Testis (tissue), 3 donors: ENCODE results near the gene ZNF248. TPM values are rescaled to one million over a fixed set of nuclear protein-coding genes. Genes with fewer than 3 reads are reported as not detected.

ENCODE experiments used
- DNase-seq: peaks from one replicate; pipeline ENCODE4 v3.0.0-alpha.2; 2019
- H3K27ac ChIP-seq, 2 donors: fragments of 200-600 bp; sonication (generic); one replicate each; pipeline ENCODE4 v1.5.1; 2019
- H3K27me3 ChIP-seq: fragments of 200-600 bp; sonication (generic); one replicate; pipeline ENCODE4 v1.5.1; 2019
- H3K36me3 ChIP-seq: fragments of 200-600 bp; sonication (generic); one replicate; pipeline ENCODE4 v1.5.1; 2017; ENCODE audit warnings: low read depth; ENCODE audit errors: missing control alignments
- H3K4me1 ChIP-seq: fragments of 200-600 bp; sonication (generic); one replicate; pipeline ENCODE4 v1.5.1; 2019
- H3K4me3 ChIP-seq, 2 donors: fragments of 200-600 bp; sonication (generic); one replicate each; pipeline ENCODE4 v1.5.1; 2017 to 2019
- H3K9me3 ChIP-seq: fragments of 200-600 bp; sonication (generic); one replicate; pipeline ENCODE4 v1.5.1; 2017
- POLR2A ChIP-seq: fragments of 450-650 bp; IDR thresholded peaks from one replicate; pipeline ENCODE4 v1.6.1; 2017; ENCODE audit warnings: antibody characterized with exemption, mild to moderate bottlenecking, moderate library complexity
- WGBS, 2 donors: methylation state at CpG; one replicate each; pipeline ENCODE4 v1.1.5; 2018; 5-methylcytosine and 5-hydroxymethylcytosine counted together
- intact Hi-C: fragments of 100-400 bp; cut with DNase I; formaldehyde crosslinking; loops from one replicate; pipeline ENCODE4 v1.15.1; 2023; ENCODE audit warnings: low total_unique reads
- polyA plus RNA-seq: library from polyadenylated mRNA; stranded (reverse); fragments of 350-450 nt; fragmentation: Illumina TruSeq; extraction: RNeasy Lipid Tissue Mini Kit (QIAGEN cat#74804); gene quantifications from one replicate; pipeline ENCODE4 v1.2.3, GENCODE V29; 2014; ENCODE audit warnings: low read depth, low replicate concordance; ENCODE audit not compliant: insufficient read depth
- total RNA-seq, 2 donors: library from RNA; depleted of rRNA; stranded (reverse); fragments of >200 nt; gene quantifications; one replicate each; pipeline ENCODE4 v1.2.3, GENCODE V29; 2016
- TF ChIP-seq, protein P1 (sequence below), 3 experiments: fragments of 450-650 bp in 2 of 3; fragments of 200-600 bp in 1 of 3; sonication (generic) in 1 of 3; IDR thresholded peaks; one replicate each; pipeline ENCODE4 v1.5.1; 2016 to 2019; ENCODE audit warnings: antibody characterized with exemption in 3 of 3, mild to moderate bottlenecking in 2 of 3, moderate library complexity in 1 of 3

The ZNF248 gene
- total and polyA plus RNA-seq, 3 donors from 2014 or later = 13.5 to 25.2 (median 24.2) TPM

DNA sequence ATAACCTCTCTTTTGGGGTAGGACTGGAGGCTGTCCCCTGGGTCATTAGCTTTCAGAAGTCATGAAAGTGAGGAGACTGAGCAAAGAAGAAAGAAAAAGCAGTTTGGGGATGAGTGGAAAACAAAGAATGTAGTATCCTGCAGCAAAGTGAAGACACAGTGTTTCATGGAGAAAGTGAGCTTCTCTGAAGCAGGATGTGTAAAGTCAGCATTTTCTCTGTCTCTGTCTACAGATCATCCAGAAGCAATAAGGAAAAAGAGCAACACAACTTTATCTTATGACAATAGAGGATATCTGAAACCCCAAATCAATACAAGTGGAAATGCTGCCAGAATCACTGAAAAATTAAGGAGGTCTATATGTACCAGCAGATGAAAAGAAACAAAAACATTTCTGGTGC is 28.4 kb upstream of the ZNF248 start:
- Histone ChIP-seq H3K4me3 (no peak overlapping the region), H3K4me1 (no peaks in the 10 kb centered on the region), H3K9me3 (no peaks in the 10 kb centered on the region), H3K36me3 (no peaks in the 10 kb centered on the region), H3K27ac (no peak overlapping the region), H3K27me3 (no peaks in the 10 kb centered on the region)
- intact Hi-C loops = no loop called here
- TF ChIP-seq, protein P1, sequence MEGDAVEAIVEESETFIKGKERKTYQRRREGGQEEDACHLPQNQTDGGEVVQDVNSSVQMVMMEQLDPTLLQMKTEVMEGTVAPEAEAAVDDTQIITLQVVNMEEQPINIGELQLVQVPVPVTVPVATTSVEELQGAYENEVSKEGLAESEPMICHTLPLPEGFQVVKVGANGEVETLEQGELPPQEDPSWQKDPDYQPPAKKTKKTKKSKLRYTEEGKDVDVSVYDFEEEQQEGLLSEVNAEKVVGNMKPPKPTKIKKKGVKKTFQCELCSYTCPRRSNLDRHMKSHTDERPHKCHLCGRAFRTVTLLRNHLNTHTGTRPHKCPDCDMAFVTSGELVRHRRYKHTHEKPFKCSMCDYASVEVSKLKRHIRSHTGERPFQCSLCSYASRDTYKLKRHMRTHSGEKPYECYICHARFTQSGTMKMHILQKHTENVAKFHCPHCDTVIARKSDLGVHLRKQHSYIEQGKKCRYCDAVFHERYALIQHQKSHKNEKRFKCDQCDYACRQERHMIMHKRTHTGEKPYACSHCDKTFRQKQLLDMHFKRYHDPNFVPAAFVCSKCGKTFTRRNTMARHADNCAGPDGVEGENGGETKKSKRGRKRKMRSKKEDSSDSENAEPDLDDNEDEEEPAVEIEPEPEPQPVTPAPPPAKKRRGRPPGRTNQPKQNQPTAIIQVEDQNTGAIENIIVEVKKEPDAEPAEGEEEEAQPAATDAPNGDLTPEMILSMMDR (IDR thresholded peaks at IDR 0.05) = no peak
- TF ChIP-seq POLR2A = no peak
- DNase-seq = no peak

DNA sequence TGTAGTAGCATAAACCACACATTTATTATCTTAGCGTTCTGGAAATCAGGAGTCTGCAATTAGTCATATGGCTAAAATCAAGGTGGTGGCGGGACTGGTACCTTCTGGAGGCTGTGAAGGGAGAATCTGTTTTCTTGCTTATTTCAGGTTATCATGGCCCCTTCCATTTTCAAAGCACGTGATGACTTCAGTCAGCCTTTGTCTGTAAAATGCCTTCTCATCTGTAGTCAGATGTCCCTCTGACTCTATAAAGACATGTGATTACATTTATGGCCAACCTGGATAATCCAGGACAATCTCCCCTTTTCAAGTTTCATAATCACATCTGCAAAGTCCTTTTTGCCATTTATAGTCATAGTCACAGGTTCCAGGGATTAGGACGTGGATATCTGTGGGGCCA is 15.5 kb upstream of the ZNF248 start:
- intact Hi-C loops = no loop called here
- Histone ChIP-seq H3K4me1 (no peaks in the 10 kb centered on the region), H3K9me3 (no peaks in the 10 kb centered on the region), H3K36me3 (no peaks in the 10 kb centered on the region), H3K27ac (no peak overlapping the region), H3K27me3 (no peaks in the 10 kb centered on the region), H3K4me3 (no peak overlapping the region)
- 80 to 85% methylated on average over 4 of the region's 4 CpGs for WGBS, 2 donors
- no peak for DNase-seq
- no peak for TF ChIP-seq POLR2A
- TF ChIP-seq, protein P1 (IDR thresholded peaks at IDR 0.05) = no peak

DNA sequence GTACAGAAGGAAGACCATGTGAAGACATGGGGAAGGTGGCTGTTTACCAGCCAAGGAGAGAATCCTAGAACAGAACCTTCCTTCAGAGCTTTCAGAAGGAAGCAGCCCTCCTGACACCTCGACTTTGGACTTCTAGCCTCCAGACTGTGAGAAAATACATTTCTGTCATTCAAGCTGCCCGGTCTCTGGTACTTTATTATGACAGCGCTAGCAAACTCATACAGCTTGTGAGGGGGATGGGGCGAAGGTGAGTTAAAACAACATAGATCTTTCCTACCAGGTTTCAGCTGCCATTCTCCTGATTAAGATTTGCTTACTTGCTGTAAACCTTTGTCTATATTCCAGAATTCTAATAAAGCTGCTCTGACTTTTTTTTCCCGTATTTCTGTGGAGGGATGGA is 14.9 kb upstream of the ZNF248 start:
- H3K27ac ChIP-seq = no peak overlapping the region
- intact Hi-C loops = no loop called here
- no peak overlapping the region for H3K4me3 ChIP-seq
- H3K36me3 ChIP-seq = no peaks in the 10 kb centered on the region
- no peaks in the 10 kb centered on the region for H3K27me3 ChIP-seq
- H3K9me3 ChIP-seq = no peaks in the 10 kb centered on the region
- 83 to 84% methylated on average over 5 of the region's 5 CpGs for WGBS, 2 donors
- no peak for DNase-seq
- TF ChIP-seq, protein P1 (IDR thresholded peaks at IDR 0.05) = no peak
- no peak for TF ChIP-seq POLR2A
- H3K4me1 ChIP-seq = no peaks in the 10 kb centered on the region

DNA sequence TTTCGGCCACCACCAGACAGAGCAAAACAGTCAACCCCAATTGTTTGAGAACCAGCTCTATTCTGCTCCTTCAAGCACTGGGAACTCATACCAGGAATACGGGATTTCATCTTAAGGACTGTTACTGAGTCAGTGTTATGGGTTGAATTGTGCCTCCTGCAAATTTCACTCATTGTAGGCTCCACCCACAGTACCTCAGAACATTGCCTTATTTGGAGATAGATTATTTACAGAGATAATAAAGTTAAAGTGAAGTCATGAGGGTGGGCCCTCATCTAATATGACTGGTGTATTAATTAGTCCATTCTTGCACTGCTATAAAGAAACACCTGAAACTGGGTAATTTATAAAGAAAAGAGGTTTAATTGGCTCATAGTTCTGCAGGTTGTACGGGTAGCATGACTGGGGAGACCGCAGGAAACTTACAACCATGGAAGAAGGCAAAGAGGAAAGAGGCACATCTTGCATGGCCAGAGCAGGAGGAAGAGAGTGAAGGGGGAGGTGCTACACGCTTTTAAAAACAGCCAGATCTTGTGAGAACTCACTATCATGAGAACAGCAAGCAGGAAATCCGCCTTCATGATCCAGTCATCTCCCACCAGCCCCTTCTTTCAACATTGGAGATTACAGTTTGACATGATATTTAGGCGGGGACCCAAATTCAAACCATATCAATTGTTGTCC is 14.3 kb upstream of the ZNF248 start:
- Histone ChIP-seq H3K27ac (no peak overlapping the region), H3K9me3 (no peaks in the 10 kb centered on the region), H3K27me3 (no peaks in the 10 kb centered on the region), H3K36me3 (no peaks in the 10 kb centered on the region), H3K4me1 (no peaks in the 10 kb centered on the region), H3K4me3 (no peak overlapping the region)
- intact Hi-C loops = no loop called here
- no peak for DNase-seq
- TF ChIP-seq POLR2A = no peak
- TF ChIP-seq, protein P1 (IDR thresholded peaks at IDR 0.05) = no peak
- WGBS, 2 donors = 74% methylated on average over 7 of the region's 7 CpGs

DNA sequence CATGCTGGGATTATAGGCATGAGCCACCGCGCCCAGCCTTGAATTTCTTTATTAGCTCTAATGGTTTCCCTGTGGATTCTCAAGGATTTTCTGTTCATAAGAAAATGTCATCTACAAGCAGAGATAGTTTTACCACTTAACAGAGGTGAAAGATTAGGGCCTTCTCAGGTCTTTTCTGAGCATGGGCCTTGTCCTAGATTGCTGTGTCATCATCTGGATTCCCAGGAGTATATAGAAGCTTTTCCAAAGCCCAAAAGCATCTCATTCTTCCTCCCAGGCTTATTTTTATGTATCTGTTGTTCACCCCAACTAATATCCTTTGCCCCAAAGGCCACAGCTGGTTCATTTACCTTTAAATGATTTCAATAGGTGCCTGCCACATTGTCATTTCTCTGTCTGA is 13.7 kb upstream of the ZNF248 start:
- intact Hi-C loops = no loop called here
- 46 to 97% methylated on average over 2 of the region's 2 CpGs for WGBS, 2 donors
- TF ChIP-seq, protein P1 (IDR thresholded peaks at IDR 0.05) = no peak
- no peak for TF ChIP-seq POLR2A
- Histone ChIP-seq H3K9me3 (no peaks in the 10 kb centered on the region), H3K27ac (no peak overlapping the region), H3K4me1 (no peaks in the 10 kb centered on the region), H3K27me3 (no peaks in the 10 kb centered on the region), H3K36me3 (no peaks in the 10 kb centered on the region), H3K4me3 (no peak overlapping the region)
- DNase-seq = no peak
